Measurements from ENCODE around the gene OVOL1.

The OVOL1 gene

GRCh38 chr11:65793144-65793581, 6.3 kb downstream of the OVOL1 start:
- WGBS, 2 experiments (ENCODE audit: insufficient coverage in 2 of 2): 88 to 90% methylated on average over 10 to 16 of the region's 16 CpGs
- Histone ChIP-seq H3K4me3 (ENCODE audit: extremely low read depth, insufficient read depth, low read length, poor library complexity, severe bottlenecking) (no peak overlapping the region), H3K36me3 (ENCODE audit: control insufficient read depth, insufficient read depth, low read length) (no peaks in the 10 kb centered on the region)

GRCh38 chr11:65793625-65794400, 7.0 kb downstream of the OVOL1 start:
- WGBS, 2 experiments (ENCODE audit: insufficient coverage in 2 of 2): 93 to 94% methylated on average over 29 of the region's 29 CpGs
- H3K4me3 ChIP-seq (ENCODE audit: extremely low read depth, insufficient read depth, low read length, poor library complexity, severe bottlenecking): no peak overlapping the region
- no peak overlapping the region for H3K27ac ChIP-seq (ENCODE audit: low read depth, low read length, severe bottlenecking)
- H3K4me1 ChIP-seq (ENCODE audit: control insufficient read depth, insufficient read depth, low read length, poor library complexity, severe bottlenecking): peaks cover 5% of the 10 kb centered on the region
- H3K9me3 ChIP-seq (ENCODE audit: control insufficient read depth, low read length): no peaks in the 10 kb centered on the region
- no peaks in the 10 kb centered on the region for H3K36me3 ChIP-seq (ENCODE audit: control insufficient read depth, insufficient read depth, low read length)

More at GRCh38 chr11:65793144-65793581, 6.3 kb downstream of the OVOL1 start:
- Histone ChIP-seq H3K4me1 (ENCODE audit: control insufficient read depth, insufficient read depth, low read length, poor library complexity, severe bottlenecking) (peaks cover 8% of the 10 kb centered on the region), H3K27ac (ENCODE audit: low read depth, low read length, severe bottlenecking) (no peak overlapping the region), H3K9me3 (ENCODE audit: control insufficient read depth, low read length) (no peaks in the 10 kb centered on the region)

GRCh38 chr11:65794570-65795510, 8.0 kb downstream of the OVOL1 start:
- Histone ChIP-seq H3K4me3 (ENCODE audit: extremely low read depth, insufficient read depth, low read length, poor library complexity, severe bottlenecking) (no peak overlapping the region), H3K9me3 (ENCODE audit: control insufficient read depth, low read length) (no peaks in the 10 kb centered on the region), H3K27ac (ENCODE audit: low read depth, low read length, severe bottlenecking) (no peak overlapping the region), H3K4me1 (ENCODE audit: control insufficient read depth, insufficient read depth, low read length, poor library complexity, severe bottlenecking) (peaks cover 5% of the 10 kb centered on the region), H3K36me3 (ENCODE audit: control insufficient read depth, insufficient read depth, low read length) (no peaks in the 10 kb centered on the region)
- WGBS, 2 experiments (ENCODE audit: insufficient coverage in 2 of 2): 92 to 95% methylated on average over 39 to 42 of the region's 42 CpGs

GRCh38 chr11:65796726-65797601, 10.1 kb downstream of the OVOL1 start:
- Histone ChIP-seq H3K9me3 (ENCODE audit: control insufficient read depth, low read length) (no peaks in the 10 kb centered on the region), H3K4me1 (ENCODE audit: control insufficient read depth, insufficient read depth, low read length, poor library complexity, severe bottlenecking) (peaks cover 5% of the 10 kb centered on the region), H3K36me3 (ENCODE audit: control insufficient read depth, insufficient read depth, low read length) (no peaks in the 10 kb centered on the region), H3K27ac (ENCODE audit: low read depth, low read length, severe bottlenecking) (peak overlapping the region; percentile 3), H3K4me3 (ENCODE audit: extremely low read depth, insufficient read depth, low read length, poor library complexity, severe bottlenecking) (no peak overlapping the region)
- 65 to 71% methylated on average over 8 to 9 of the region's 15 CpGs for WGBS, 2 experiments (ENCODE audit: insufficient coverage in 2 of 2)

DNA sequence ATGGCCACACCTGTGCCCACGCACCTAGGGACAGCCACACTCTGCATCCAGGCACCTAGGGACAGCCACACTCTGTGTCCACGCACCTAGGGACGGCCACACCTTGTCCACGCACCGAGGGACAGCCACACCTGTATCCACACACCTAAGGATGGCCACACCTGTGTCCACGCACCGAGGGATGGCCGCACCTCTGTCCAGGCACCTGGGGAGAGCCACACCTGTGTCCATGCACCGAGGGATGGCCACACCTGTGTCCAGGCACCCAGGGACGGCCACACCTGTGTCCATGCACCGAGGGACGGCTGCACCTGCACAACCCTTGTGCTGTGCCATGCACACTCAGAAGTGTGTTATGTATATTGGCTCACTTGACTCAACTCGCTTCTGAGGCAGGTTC, 10.8 kb downstream of the OVOL1 start:
- Histone ChIP-seq H3K27ac (ENCODE audit: low read depth, low read length, severe bottlenecking) (no peak overlapping the region), H3K4me1 (ENCODE audit: control insufficient read depth, insufficient read depth, low read length, poor library complexity, severe bottlenecking) (peaks cover 5% of the 10 kb centered on the region), H3K36me3 (ENCODE audit: control insufficient read depth, insufficient read depth, low read length) (no peaks in the 10 kb centered on the region), H3K9me3 (ENCODE audit: control insufficient read depth, low read length) (no peaks in the 10 kb centered on the region), H3K4me3 (ENCODE audit: extremely low read depth, insufficient read depth, low read length, poor library complexity, severe bottlenecking) (no peak overlapping the region)
- 89% methylated on average over 10 to 12 of the region's 13 CpGs for WGBS, 2 experiments (ENCODE audit: insufficient coverage in 2 of 2)

GRCh38 chr11:65798882-65799281, 12.0 kb downstream of the OVOL1 start:
- Histone ChIP-seq H3K4me3 (ENCODE audit: extremely low read depth, insufficient read depth, low read length, poor library complexity, severe bottlenecking) (no peak overlapping the region), H3K9me3 (ENCODE audit: control insufficient read depth, low read length) (no peaks in the 10 kb centered on the region), H3K36me3 (ENCODE audit: control insufficient read depth, insufficient read depth, low read length) (no peaks in the 10 kb centered on the region), H3K27ac (ENCODE audit: low read depth, low read length, severe bottlenecking) (no peak overlapping the region), H3K4me1 (ENCODE audit: control insufficient read depth, insufficient read depth, low read length, poor library complexity, severe bottlenecking) (peaks cover 5% of the 10 kb centered on the region)
- 78 to 90% methylated on average over 5 to 6 of the region's 8 CpGs for WGBS, 2 experiments (ENCODE audit: insufficient coverage in 2 of 2)

GRCh38 chr11:65801153-65801987, 14.5 kb downstream of the OVOL1 start:
- Histone ChIP-seq H3K9me3 (ENCODE audit: control insufficient read depth, low read length) (no peaks in the 10 kb centered on the region), H3K36me3 (ENCODE audit: control insufficient read depth, insufficient read depth, low read length) (no peaks in the 10 kb centered on the region), H3K4me1 (ENCODE audit: control insufficient read depth, insufficient read depth, low read length, poor library complexity, severe bottlenecking) (peaks cover 5% of the 10 kb centered on the region), H3K4me3 (ENCODE audit: extremely low read depth, insufficient read depth, low read length, poor library complexity, severe bottlenecking) (no peak overlapping the region), H3K27ac (ENCODE audit: low read depth, low read length, severe bottlenecking) (no peak overlapping the region)
- WGBS, 2 experiments (ENCODE audit: insufficient coverage in 2 of 2): 79 to 81% methylated on average over 10 to 16 of the region's 18 CpGs

- WGBS, 2 experiments (ENCODE audit: insufficient coverage in 2 of 2): 71 to 83% methylated on average over 3 to 8 of the region's 9 CpGs
- no peaks in the 10 kb centered on the region for H3K36me3 ChIP-seq (ENCODE audit: control insufficient read depth, insufficient read depth, low read length)
- no peaks in the 10 kb centered on the region for H3K9me3 ChIP-seq (ENCODE audit: control insufficient read depth, low read length)
- H3K27ac ChIP-seq (ENCODE audit: low read depth, low read length, severe bottlenecking): no peak overlapping the region
- no peak overlapping the region for H3K4me3 ChIP-seq (ENCODE audit: extremely low read depth, insufficient read depth, low read length, poor library complexity, severe bottlenecking)
- H3K4me1 ChIP-seq (ENCODE audit: control insufficient read depth, insufficient read depth, low read length, poor library complexity, severe bottlenecking): no peaks in the 10 kb centered on the region
These were observed 16.0 kb downstream of the OVOL1 start for GRCh38 chr11:65802841-65803240.

DNA sequence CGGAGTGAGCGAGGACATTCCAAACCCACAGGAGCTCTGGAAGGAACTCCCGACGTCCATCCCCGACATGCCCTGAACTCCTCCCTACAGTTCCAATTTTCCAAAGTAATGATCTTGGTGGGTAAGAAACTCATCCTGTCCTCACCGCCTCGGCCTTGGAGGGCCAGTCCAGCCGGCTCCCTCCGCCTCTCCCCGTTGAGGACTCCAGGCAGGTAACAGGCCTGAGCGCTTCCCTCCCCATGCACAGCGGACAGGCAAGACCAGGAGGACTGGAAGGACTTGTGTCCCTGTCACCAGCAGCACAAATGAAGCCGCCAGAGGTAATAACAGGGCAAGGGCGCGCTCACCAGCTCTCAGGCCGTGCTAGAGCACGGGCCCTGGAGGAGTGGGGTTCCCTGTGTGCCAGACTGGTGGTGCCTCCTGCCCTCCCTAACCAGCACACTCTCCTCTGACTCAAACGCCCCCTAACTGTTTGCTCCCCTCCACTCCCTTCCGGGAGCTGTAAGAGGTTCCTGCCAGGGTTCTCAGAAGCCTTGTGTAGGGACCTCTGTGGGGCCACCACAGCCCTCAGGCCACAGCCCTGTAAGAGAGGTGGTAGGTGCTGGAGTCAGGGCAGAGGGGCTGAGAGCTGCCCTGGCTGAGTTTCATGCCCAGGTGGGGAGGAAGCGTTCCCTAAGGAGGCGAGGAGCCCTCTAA, 17.1 kb downstream of the OVOL1 start:
- WGBS, 2 experiments (ENCODE audit: insufficient coverage in 2 of 2): 77 to 83% methylated on average over 13 of the region's 21 CpGs
- no peaks in the 10 kb centered on the region for H3K4me1 ChIP-seq (ENCODE audit: control insufficient read depth, insufficient read depth, low read length, poor library complexity, severe bottlenecking)
- H3K36me3 ChIP-seq (ENCODE audit: control insufficient read depth, insufficient read depth, low read length): no peaks in the 10 kb centered on the region
- H3K27ac ChIP-seq (ENCODE audit: low read depth, low read length, severe bottlenecking): no peak overlapping the region
- H3K4me3 ChIP-seq (ENCODE audit: extremely low read depth, insufficient read depth, low read length, poor library complexity, severe bottlenecking): no peak overlapping the region
- H3K9me3 ChIP-seq (ENCODE audit: control insufficient read depth, low read length): no peaks in the 10 kb centered on the region

Measured in mesodermal cell (in vitro differentiated cells).